ENCODE data around the gene ATAD5.
"Not testable (repeated sequence)": the region's sequence is repeated elsewhere in the genome, so short reads cannot be mapped to it uniquely, and the experiment has no call there.

ATAD5 gene

GRCh38 chr17:30910151-30910550, 78.4 kb downstream of the ATAD5 start:
- DNase-seq (ENCODE audit: low spot score) = not testable (repeated sequence)

- no peak for DNase-seq (ENCODE audit: low spot score)
Measured at GRCh38 chr17:30913955-30914354, 82.2 kb downstream of the ATAD5 start.

GRCh38 chr17:30915833-30916611, 84.3 kb downstream of the ATAD5 start:
- DNase-seq (ENCODE audit: low spot score) = no peak

- DNase-seq (ENCODE audit: low spot score) = no peak
Measured at GRCh38 chr17:30917050-30917449, 85.3 kb downstream of the ATAD5 start.

- DNase-seq (ENCODE audit: low spot score) = no peak
Measured at GRCh38 chr17:30920282-30920681, 88.5 kb downstream of the ATAD5 start.

- no peak for DNase-seq (ENCODE audit: low spot score)
Measured at GRCh38 chr17:30920683-30921543, 89.1 kb downstream of the ATAD5 start.

GRCh38 chr17:30921544-30922196, 89.9 kb downstream of the ATAD5 start, which contains the start of gene ADAP2:
TSS of gene ADAP2 (plus strand) at chr17:30921945. CDS start at chr17:30922015, 70 bp downstream.
- DNase-seq (ENCODE audit: low spot score) = no peak

- no peak for DNase-seq (ENCODE audit: low spot score)
Measured at GRCh38 chr17:30922235-30923030, 90.7 kb downstream of the ATAD5 start.

GRCh38 chr17:30924341-30924740, 92.6 kb downstream of the ATAD5 start:
- DNase-seq (ENCODE audit: low spot score) = no peak

- no peak for DNase-seq (ENCODE audit: low spot score)
Measured at GRCh38 chr17:30926516-30926915, 94.8 kb downstream of the ATAD5 start.

GRCh38 chr17:30927756-30928155, 96.0 kb downstream of the ATAD5 start:
- no peak for DNase-seq (ENCODE audit: low spot score)

- DNase-seq (ENCODE audit: low spot score) = no peak
Measured at GRCh38 chr17:30928584-30928983, 96.8 kb downstream of the ATAD5 start.

GRCh38 chr17:30929081-30929633, 97.4 kb downstream of the ATAD5 start:
- no peak for DNase-seq (ENCODE audit: low spot score)

GRCh38 chr17:30929861-30930260, 98.1 kb downstream of the ATAD5 start:
- not testable (repeated sequence) for DNase-seq (ENCODE audit: low spot score)

- DNase-seq (ENCODE audit: low spot score) = no peak
Measured at GRCh38 chr17:30930495-30930894, 98.7 kb downstream of the ATAD5 start.

- not testable (repeated sequence) for DNase-seq (ENCODE audit: low spot score)
Measured at GRCh38 chr17:30931582-30931981, 99.8 kb downstream of the ATAD5 start.

- DNase-seq (ENCODE audit: low spot score) = no peak
Measured at GRCh38 chr17:30933966-30934365, 102.2 kb downstream of the ATAD5 start.

GRCh38 chr17:30939051-30939689, 107.4 kb downstream of the ATAD5 start:
- DNase-seq (ENCODE audit: low spot score) = no peak

- DNase-seq (ENCODE audit: low spot score) = no peak
Measured at GRCh38 chr17:30942308-30943079, 110.7 kb downstream of the ATAD5 start.

Measured in AG08395 (cell line).